Measurements from ENCODE around the gene PEX14. TPM values are rescaled to one million over a fixed set of nuclear protein-coding genes. Genes with fewer than 3 reads are reported as not detected.

Gene PEX14
- total RNA-seq, 1 donor from 2014 or later, result 10.6 TPM

GRCh38 chr1:10575616-10576015, 100.9 kb downstream of the PEX14 start:
- Histone ChIP-seq H3K36me3 (no peaks in the 10 kb centered on the region), H3K27ac (no peak overlapping the region), H3K9me3 (no peaks in the 10 kb centered on the region), H3K4me3 (no peak overlapping the region), H3K27me3 (no peaks in the 10 kb centered on the region), H3K4me1 (no peaks in the 10 kb centered on the region)
- no peak for TF ChIP-seq CTCF (IDR thresholded peaks at IDR 0.05)
- DNase-seq (ENCODE audit: low spot score in 2 of 2), result no peak
- intact Hi-C loops (cut with DNase I), result no loop called here

GRCh38 chr1:10578070-10578469, 103.3 kb downstream of the PEX14 start:
- no peak for TF ChIP-seq CTCF (IDR thresholded peaks at IDR 0.05)
- intact Hi-C loops (cut with DNase I), result no loop called here
- H3K27ac ChIP-seq, result no peak overlapping the region
- no peaks in the 10 kb centered on the region for H3K4me1 ChIP-seq
- H3K9me3 ChIP-seq, result no peaks in the 10 kb centered on the region
- no peaks in the 10 kb centered on the region for H3K36me3 ChIP-seq
- DNase-seq (ENCODE audit: low spot score in 2 of 2), result no peak
- H3K27me3 ChIP-seq, result no peaks in the 10 kb centered on the region
- H3K4me3 ChIP-seq, result no peak overlapping the region

- H3K27me3 ChIP-seq, result no peaks in the 10 kb centered on the region
These were observed 108.9 kb downstream of the PEX14 start for GRCh38 chr1:10583641-10584040.

GRCh38 chr1:10585242-10585641, 110.5 kb downstream of the PEX14 start:
- no peak overlapping the region for H3K27ac ChIP-seq
- H3K9me3 ChIP-seq, result no peaks in the 10 kb centered on the region
- no peaks in the 10 kb centered on the region for H3K36me3 ChIP-seq
- DNase-seq (ENCODE audit: low spot score in 2 of 2), result no peak
- no peak overlapping the region for H3K4me3 ChIP-seq
- TF ChIP-seq CTCF (IDR thresholded peaks at IDR 0.05), result no peak
- H3K4me1 ChIP-seq, result no peaks in the 10 kb centered on the region
- H3K27me3 ChIP-seq, result no peaks in the 10 kb centered on the region
- intact Hi-C loops (cut with DNase I), result no loop called here

More at GRCh38 chr1:10583641-10584040, 108.9 kb downstream of the PEX14 start:
- no peaks in the 10 kb centered on the region for H3K9me3 ChIP-seq
- intact Hi-C loops (cut with DNase I), result no loop called here
- H3K4me3 ChIP-seq, result no peak overlapping the region
- no peaks in the 10 kb centered on the region for H3K4me1 ChIP-seq
- no peak for DNase-seq (ENCODE audit: low spot score in 2 of 2)
- TF ChIP-seq CTCF (IDR thresholded peaks at IDR 0.05), result no peak
- H3K36me3 ChIP-seq, result no peaks in the 10 kb centered on the region
- H3K27ac ChIP-seq, result no peak overlapping the region

GRCh38 chr1:10586125-10586524, 111.4 kb downstream of the PEX14 start:
- H3K9me3 ChIP-seq, result no peaks in the 10 kb centered on the region
- no peaks in the 10 kb centered on the region for H3K36me3 ChIP-seq
- no peaks in the 10 kb centered on the region for H3K27me3 ChIP-seq
- no peaks in the 10 kb centered on the region for H3K4me1 ChIP-seq
- intact Hi-C loops (cut with DNase I), result no loop called here
- no peak overlapping the region for H3K27ac ChIP-seq
- no peak for TF ChIP-seq CTCF (IDR thresholded peaks at IDR 0.05)
- H3K4me3 ChIP-seq, result no peak overlapping the region
- DNase-seq (ENCODE audit: low spot score in 2 of 2), result no peak

GRCh38 chr1:10588640-10589039, 113.9 kb downstream of the PEX14 start:
- DNase-seq (ENCODE audit: low spot score in 2 of 2), result no peak
- intact Hi-C loops (cut with DNase I), result no loop called here
- Histone ChIP-seq H3K36me3 (no peaks in the 10 kb centered on the region), H3K9me3 (no peaks in the 10 kb centered on the region), H3K27ac (no peak overlapping the region), H3K4me1 (no peaks in the 10 kb centered on the region), H3K4me3 (no peak overlapping the region), H3K27me3 (no peaks in the 10 kb centered on the region)
- no peak for TF ChIP-seq CTCF (IDR thresholded peaks at IDR 0.05)
